ENCODE measurements around the gene RLN3.

DNA sequence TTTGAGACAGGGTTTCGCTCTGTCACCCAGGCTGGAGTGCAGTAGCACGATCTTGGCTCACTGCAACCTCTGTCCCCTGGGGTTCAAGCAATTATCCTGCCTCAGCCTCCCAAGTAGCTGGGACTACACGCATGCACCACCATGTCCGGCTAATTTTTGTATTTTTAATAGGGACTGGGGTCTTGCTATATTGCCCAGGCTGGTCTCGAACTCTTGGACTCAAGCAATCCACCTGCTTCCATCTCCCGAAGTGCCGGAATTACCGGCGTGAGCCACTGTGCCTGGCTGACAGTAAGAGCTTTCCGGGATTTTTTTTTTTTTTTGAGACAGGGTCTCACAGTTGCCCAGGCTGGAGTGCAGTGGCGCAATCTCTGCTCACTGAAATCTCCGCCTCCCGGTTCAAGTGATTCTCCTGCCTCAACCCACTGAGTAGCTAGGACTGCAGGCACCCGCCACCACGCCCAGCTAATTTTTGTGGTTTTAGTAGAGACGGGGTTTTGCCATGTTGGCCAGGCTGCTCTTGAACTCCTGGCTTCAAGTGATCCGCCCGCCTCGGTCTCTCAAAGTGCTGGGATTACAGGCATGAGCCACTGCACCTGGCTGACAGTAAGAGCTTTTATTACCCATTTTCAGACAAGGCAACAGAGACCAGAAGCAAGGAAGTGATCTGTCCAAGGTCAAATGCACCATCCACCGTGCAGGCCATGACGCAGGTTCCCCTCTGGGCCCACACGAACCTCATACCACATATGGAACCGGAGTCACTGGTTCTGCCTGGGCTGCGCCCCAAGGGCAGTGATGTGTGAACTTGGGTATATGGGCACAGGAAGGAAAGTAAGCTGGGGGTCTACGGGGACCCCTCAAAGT, 42.8 kb upstream of the RLN3 start:
- no peak for TF ChIP-seq EZH2 (IDR thresholded peaks at IDR 0.05; ENCODE audit: insufficient read depth, poor library complexity, severe bottlenecking)
- no peak for TF ChIP-seq EZH2phosphoT487 (IDR thresholded peaks at IDR 0.05; ENCODE audit: insufficient read depth, low read depth)
